IMR-90 (cell line): ENCODE data around the gene SBF2. TPM values are rescaled to one million over a fixed set of nuclear protein-coding genes. Genes with fewer than 3 reads are reported as not detected.

ENCODE experiments used
- ATAC-seq: fragments of 200-7000 bp; cut with Tn5 transposase; 2 replicates; pipeline ENCODE4 v1.9.1; 2020; ENCODE audit warnings: low read depth, mild to moderate bottlenecking, moderate library complexity
- BruUV-seq: library from RNA; stranded (reverse); fragments of 400-500 nt; replicated peaks from 2 replicates; lab custom pipeline; 2021; lab: Mats Ljungman, UMichigan
- CTCF ChIA-PET: fragments of 300-600 bp; formaldehyde crosslinking; extraction: SDS; loops from one replicate; lab custom pipeline; 2021; ENCODE audit warnings: antibody characterized with exemption; lab: Yijun Ruan, JAX
- POLR2A ChIA-PET: fragments of 300-600 bp; sonication (Branson Sonifier 250); formaldehyde crosslinking; loops from one replicate; lab custom pipeline; 2022; ENCODE audit warnings: antibody characterized with exemption; ENCODE audit not compliant: unreplicated experiment; lab: Charles Lee
- DNase-seq: peaks from one replicate; pipeline ENCODE4 v3.0.0; 2013
- H2AFZ ChIP-seq: replicated peaks from 2 replicates; pipeline ENCODE3; 2013; ENCODE audit warnings: low read length, mild to moderate bottlenecking; ENCODE audit not compliant: poor library complexity
- H2AK5ac ChIP-seq: 2 replicates; pipeline ENCODE4 v1.6.1; 2013; ENCODE audit warnings: low read depth, low read length, inconsistent platforms
- H2AK9ac ChIP-seq: replicated peaks from 2 replicates; pipeline ENCODE3; 2013; ENCODE audit warnings: mild to moderate bottlenecking, low read depth, low read length, moderate library complexity; ENCODE audit not compliant: poor library complexity
- H2BK120ac ChIP-seq: 2 replicates; pipeline ENCODE4 v1.6.1; 2013; ENCODE audit warnings: low read depth, low read length, inconsistent platforms
- H2BK15ac ChIP-seq: 3 replicates; pipeline ENCODE4 v1.6.1; 2013; ENCODE audit warnings: low read depth, low read length, inconsistent platforms
- H2BK20ac ChIP-seq: 2 replicates; pipeline ENCODE4 v1.6.1; 2013; ENCODE audit warnings: low read depth, mild to moderate bottlenecking, inconsistent platforms, low read length, moderate library complexity
- H2BK5ac ChIP-seq: 2 replicates; pipeline ENCODE4 v1.6.1; 2013; ENCODE audit warnings: mild to moderate bottlenecking, low read depth, low read length, inconsistent platforms; ENCODE audit not compliant: poor library complexity, severe bottlenecking
- H3K14ac ChIP-seq: replicated peaks from 2 replicates; pipeline ENCODE4 v1.6.1; 2013; ENCODE audit warnings: low read depth, low read length, inconsistent platforms
- H3K18ac ChIP-seq: 2 replicates; pipeline ENCODE4 v1.6.1; 2013; ENCODE audit warnings: low read depth, low read length, control low read depth
- H3K23ac ChIP-seq: 2 replicates; pipeline ENCODE4 v1.6.1; 2013; ENCODE audit warnings: low read depth, low read length, inconsistent platforms
- H3K27ac ChIP-seq: 2 replicates; pipeline ENCODE4 v1.5.1; 2013; ENCODE audit warnings: mild to moderate bottlenecking, control low read depth, low read length; ENCODE audit not compliant: insufficient read depth
- H3K27me3 ChIP-seq: 2 replicates; pipeline ENCODE4 v1.6.1; 2013; ENCODE audit warnings: low read length; ENCODE audit not compliant: control insufficient read depth, insufficient read depth
- H3K36me3 ChIP-seq: 2 replicates; pipeline ENCODE4 v1.6.1; 2013; ENCODE audit warnings: low read length, mixed read lengths; ENCODE audit not compliant: control insufficient read depth, insufficient read depth
- H3K4ac ChIP-seq: 2 replicates; pipeline ENCODE4 v1.6.1; 2013; ENCODE audit warnings: low read depth, low read length, inconsistent platforms
- H3K4me1 ChIP-seq: 2 replicates; pipeline ENCODE4 v1.6.1; 2013; ENCODE audit warnings: low read length, mixed read lengths; ENCODE audit not compliant: control insufficient read depth, insufficient read depth
- H3K4me2 ChIP-seq: 2 replicates; pipeline ENCODE4 v1.6.1; 2013; ENCODE audit warnings: low read depth, mild to moderate bottlenecking, control low read depth, low read length, moderate library complexity
- H3K4me3 ChIP-seq: 2 replicates; pipeline ENCODE4 v1.5.1; 2013; ENCODE audit warnings: low read depth, mild to moderate bottlenecking, control low read depth, low read length, moderate library complexity; ENCODE audit not compliant: insufficient read depth
- H3K56ac ChIP-seq: 2 replicates; pipeline ENCODE4 v1.6.1; 2013; ENCODE audit warnings: low read length, inconsistent platforms; ENCODE audit not compliant: insufficient read depth; ENCODE audit errors: extremely low read depth
- H3K79me1 ChIP-seq, 2 experiments: 2 replicates each; pipeline ENCODE4 v1.6.1; 2013; ENCODE audit warnings: low read length in 2 of 2, inconsistent platforms in 1 of 2, low read depth in 1 of 2
- H3K9ac ChIP-seq: 2 replicates; pipeline ENCODE4 v1.6.1; 2013; ENCODE audit warnings: low read depth, low read length, control low read depth
- H3K9me1 ChIP-seq: 2 replicates; pipeline ENCODE4 v1.6.1; 2013; ENCODE audit warnings: low read length, inconsistent platforms; ENCODE audit not compliant: insufficient read depth
- H3K9me3 ChIP-seq: 2 replicates; pipeline ENCODE4 v1.6.1; 2013; ENCODE audit warnings: low read length; ENCODE audit not compliant: control insufficient read depth, insufficient read depth
- H4K20me1 ChIP-seq: 2 replicates; pipeline ENCODE4 v1.6.1; 2013; ENCODE audit warnings: low read length, inconsistent platforms; ENCODE audit not compliant: insufficient read depth
- H4K5ac ChIP-seq: 2 replicates; pipeline ENCODE4 v1.6.1; 2013; ENCODE audit warnings: mild to moderate bottlenecking, low read depth, low read length, control low read depth
- H4K8ac ChIP-seq, 2 experiments: 2 replicates each; pipeline ENCODE4 v1.6.1; 2013; ENCODE audit warnings: low read depth in 2 of 2, low read length in 2 of 2, control low read depth in 1 of 2, inconsistent platforms in 1 of 2
- H4K91ac ChIP-seq: 2 replicates; pipeline ENCODE4 v1.6.1; 2013; ENCODE audit warnings: low read depth, low read length, inconsistent platforms; ENCODE audit not compliant: insufficient read depth
- BHLHE40 ChIP-seq: fragments of 150-350 bp; IDR thresholded peaks from 2 replicates; pipeline ENCODE4 v1.6.1; 2016; ENCODE audit warnings: mild to moderate bottlenecking, low read depth, low read length
- CEBPB ChIP-seq: IDR thresholded peaks from 2 replicates; pipeline ENCODE4 v1.6.1; 2012; ENCODE audit warnings: low read depth, low read length, improper control_type of control experiment
- CHD1 ChIP-seq: IDR thresholded peaks from 2 replicates; pipeline ENCODE4 v1.6.1; 2012; ENCODE audit warnings: low read depth, low read length, improper control_type of control experiment
- FOS ChIP-seq: fragments of 150-350 bp; IDR thresholded peaks from 2 replicates; pipeline ENCODE4 v1.6.1; 2016; ENCODE audit warnings: low read depth, low read length
- MAFK ChIP-seq: IDR thresholded peaks from 2 replicates; pipeline ENCODE4 v1.6.1; 2012; ENCODE audit warnings: low read depth, low read length, improper control_type of control experiment
- MAZ ChIP-seq: IDR thresholded peaks from 2 replicates; pipeline ENCODE4 v1.6.1; 2012; ENCODE audit warnings: low read depth, mild to moderate bottlenecking, low read length, improper control_type of control experiment, moderate library complexity, borderline replicate concordance
- MXI1 ChIP-seq: IDR thresholded peaks from 2 replicates; pipeline ENCODE4 v1.6.1; 2012; ENCODE audit warnings: low read depth, mild to moderate bottlenecking, low read length, moderate library complexity, borderline replicate concordance
- NFE2L2 ChIP-seq: fragments of 150-350 bp; IDR thresholded peaks from 2 replicates; pipeline ENCODE4 v1.6.1; 2016; ENCODE audit warnings: low read depth, mild to moderate bottlenecking, low read length
- POLR2A ChIP-seq: IDR thresholded peaks from 2 replicates; pipeline ENCODE4 v1.6.1; 2012; ENCODE audit warnings: mild to moderate bottlenecking, low read depth, low read length
- RAD21 ChIP-seq: IDR thresholded peaks from 2 replicates; pipeline ENCODE4 v1.6.1; 2012; ENCODE audit warnings: low read length, improper control_type of control experiment
- RCOR1 ChIP-seq: IDR thresholded peaks from 2 replicates; pipeline ENCODE4 v1.6.1; 2012; ENCODE audit warnings: mild to moderate bottlenecking, low read length, improper control_type of control experiment; ENCODE audit not compliant: insufficient replicate concordance
- RFX5 ChIP-seq: IDR thresholded peaks from 2 replicates; pipeline ENCODE4 v1.8.0; 2012; ENCODE audit warnings: low read depth, mild to moderate bottlenecking, low read length, moderate library complexity
- SMC3 ChIP-seq: fragments of 150-350 bp; IDR thresholded peaks from 2 replicates; pipeline ENCODE4 v1.6.1; 2016; ENCODE audit warnings: low read depth, mild to moderate bottlenecking, antibody characterized with exemption, low read length, moderate library complexity
- WGBS, 2 experiments: methylation state at CpG; one replicate each; pipeline versions ENCODE4 v1.1.5 to v1.1.7; 2013; ENCODE audit warnings: missing lambda C conversion rate in 2 of 2; ENCODE audit not compliant: insufficient read length in 1 of 2; ENCODE audit errors: extremely low coverage in 2 of 2; 5-methylcytosine and 5-hydroxymethylcytosine counted together
- dilution Hi-C: fragments of 300-500 bp; cut with HindIII; formaldehyde crosslinking; loops from one replicate; pipeline ENCODE4 v1.14.3; 2018; ENCODE audit warnings: low sequenced_read_pairs; ENCODE audit not compliant: unreplicated experiment
- in situ Hi-C: fragments of 300-500 bp; cut with MboI; formaldehyde crosslinking; loops from 3 replicates; pipeline ENCODE4 v1.14.3; 2019; ENCODE audit warnings: low sequenced_read_pairs, inconsistent platforms, mixed read lengths
- intact Hi-C: fragments of 100-400 bp; cut with micrococcal nuclease; formaldehyde crosslinking; loops from 2 replicates; pipeline ENCODE4 v1.10.0; 2022
- polyA plus RNA-seq, 3 experiments: library from polyadenylated mRNA; depleted of rRNA; stranded (reverse); fragments of >200 nt; gene quantifications; 2 replicates each; pipeline ENCODE4 v1.2.3, GENCODE V29; 2012; ENCODE audit warnings: low replicate concordance in 1 of 3
- total RNA-seq: library from RNA; depleted of rRNA; stranded (reverse); fragments of >200 nt; gene quantifications from 2 replicates; pipeline ENCODE4 v1.2.3, GENCODE V29; 2012
- TF ChIP-seq, protein P1 (sequence below): fragments of 150-350 bp; IDR thresholded peaks from 2 replicates; pipeline ENCODE4 v1.6.1; 2016; ENCODE audit warnings: low read depth, mild to moderate bottlenecking, low read length, moderate library complexity, borderline replicate concordance
- TF ChIP-seq, protein P2 (sequence below): conservative IDR thresholded peaks from 2 replicates; pipeline ENCODE4 v1.5.1; 2012; ENCODE audit warnings: mild to moderate bottlenecking, low read depth, low read length, improper control_type of control experiment
- TF ChIP-seq, protein P3 (sequence below): fragments of 150-350 bp; IDR thresholded peaks from 2 replicates; pipeline ENCODE4 v1.6.1; 2017; ENCODE audit warnings: mild to moderate bottlenecking, antibody characterized with exemption, low read length, low read depth

SBF2 gene
- total and polyA plus RNA-seq, 2 of the 4 experiments (the other 2 are of a cell fraction) = 23.8 to 51.8 TPM

DNA sequence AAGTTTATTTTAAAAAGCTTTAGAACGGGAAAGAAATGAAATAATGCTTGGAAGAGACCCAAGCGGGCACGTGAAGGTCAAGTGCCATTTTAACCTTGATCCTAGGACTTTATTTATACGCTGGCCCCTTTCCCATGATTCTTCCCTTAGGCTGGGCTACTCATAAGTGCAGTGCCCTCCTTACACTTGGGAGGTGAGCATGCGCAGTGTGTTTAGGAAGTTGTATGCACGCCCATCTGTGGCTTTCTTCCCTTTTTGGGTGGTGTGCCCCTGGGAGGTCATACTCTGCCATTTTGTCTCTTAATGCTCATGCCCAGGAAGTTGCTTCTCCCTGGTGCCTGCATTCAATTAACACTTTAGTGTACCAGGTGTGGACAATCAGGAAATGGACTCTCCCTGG is 390.4 kb downstream of the SBF2 start:
- no peaks in the 10 kb centered on the region for H3K9me3 ChIP-seq
- peak overlapping the region; percentile 44 for H2AK9ac ChIP-seq
- peak overlapping the region; percentile 96 for H2BK120ac ChIP-seq
- DNase-seq = no peak
- H2AFZ ChIP-seq = no peak overlapping the region
- no CpG with 5 or more reads among the region's 6 CpGs for WGBS, 2 experiments
- BruUV-seq = no TSS peak
- peak overlapping the region; percentile 87 for H3K4ac ChIP-seq
- H3K56ac ChIP-seq = no peak overlapping the region
- peak overlapping the region; percentile 28 to 64 for H4K8ac ChIP-seq
- peak overlapping the region; percentile 85 for H2BK20ac ChIP-seq
- peak overlapping the region; percentile 38 for H3K14ac ChIP-seq
- intact Hi-C loops (no loop called here), in situ Hi-C loops (no loop called here), dilution Hi-C loops (no loop called here)
- peak overlapping the region; percentile 37; the same call in 2 of the 3 replicates for H2BK15ac ChIP-seq
- TF ChIP-seq, protein P1, sequence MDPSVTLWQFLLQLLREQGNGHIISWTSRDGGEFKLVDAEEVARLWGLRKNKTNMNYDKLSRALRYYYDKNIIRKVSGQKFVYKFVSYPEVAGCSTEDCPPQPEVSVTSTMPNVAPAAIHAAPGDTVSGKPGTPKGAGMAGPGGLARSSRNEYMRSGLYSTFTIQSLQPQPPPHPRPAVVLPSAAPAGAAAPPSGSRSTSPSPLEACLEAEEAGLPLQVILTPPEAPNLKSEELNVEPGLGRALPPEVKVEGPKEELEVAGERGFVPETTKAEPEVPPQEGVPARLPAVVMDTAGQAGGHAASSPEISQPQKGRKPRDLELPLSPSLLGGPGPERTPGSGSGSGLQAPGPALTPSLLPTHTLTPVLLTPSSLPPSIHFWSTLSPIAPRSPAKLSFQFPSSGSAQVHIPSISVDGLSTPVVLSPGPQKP = no peak
- TF ChIP-seq RAD21 (no peak), SMC3 (no peak), RFX5 (no peak), FOS (no peak), BHLHE40 (no peak), MAFK (no peak), MAZ (no peak), MXI1 (no peak), NFE2L2 (no peak), CHD1 (no peak), POLR2A (no peak), CEBPB (no peak), RCOR1 (no peak)
- TF ChIP-seq, protein P2, sequence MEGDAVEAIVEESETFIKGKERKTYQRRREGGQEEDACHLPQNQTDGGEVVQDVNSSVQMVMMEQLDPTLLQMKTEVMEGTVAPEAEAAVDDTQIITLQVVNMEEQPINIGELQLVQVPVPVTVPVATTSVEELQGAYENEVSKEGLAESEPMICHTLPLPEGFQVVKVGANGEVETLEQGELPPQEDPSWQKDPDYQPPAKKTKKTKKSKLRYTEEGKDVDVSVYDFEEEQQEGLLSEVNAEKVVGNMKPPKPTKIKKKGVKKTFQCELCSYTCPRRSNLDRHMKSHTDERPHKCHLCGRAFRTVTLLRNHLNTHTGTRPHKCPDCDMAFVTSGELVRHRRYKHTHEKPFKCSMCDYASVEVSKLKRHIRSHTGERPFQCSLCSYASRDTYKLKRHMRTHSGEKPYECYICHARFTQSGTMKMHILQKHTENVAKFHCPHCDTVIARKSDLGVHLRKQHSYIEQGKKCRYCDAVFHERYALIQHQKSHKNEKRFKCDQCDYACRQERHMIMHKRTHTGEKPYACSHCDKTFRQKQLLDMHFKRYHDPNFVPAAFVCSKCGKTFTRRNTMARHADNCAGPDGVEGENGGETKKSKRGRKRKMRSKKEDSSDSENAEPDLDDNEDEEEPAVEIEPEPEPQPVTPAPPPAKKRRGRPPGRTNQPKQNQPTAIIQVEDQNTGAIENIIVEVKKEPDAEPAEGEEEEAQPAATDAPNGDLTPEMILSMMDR = no peak
- TF ChIP-seq, protein P3, sequence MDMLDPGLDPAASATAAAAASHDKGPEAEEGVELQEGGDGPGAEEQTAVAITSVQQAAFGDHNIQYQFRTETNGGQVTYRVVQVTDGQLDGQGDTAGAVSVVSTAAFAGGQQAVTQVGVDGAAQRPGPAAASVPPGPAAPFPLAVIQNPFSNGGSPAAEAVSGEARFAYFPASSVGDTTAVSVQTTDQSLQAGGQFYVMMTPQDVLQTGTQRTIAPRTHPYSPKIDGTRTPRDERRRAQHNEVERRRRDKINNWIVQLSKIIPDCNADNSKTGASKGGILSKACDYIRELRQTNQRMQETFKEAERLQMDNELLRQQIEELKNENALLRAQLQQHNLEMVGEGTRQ = no peak
- H2AK5ac ChIP-seq = peak overlapping the region; percentile 95
- H4K91ac ChIP-seq = peak overlapping the region; percentile 91
- H3K4me3 ChIP-seq = no peak overlapping the region
- ChIA-PET CTCF (interaction anchor here (0.6 to 1.1 kb wide), 2 partner anchors 15 to 70 kb away, joined by 3 to 4 read pairs; no protein-coding TSS in a partner anchor), POLR2A (no interaction called here)
- H4K5ac ChIP-seq = peak overlapping the region; percentile 26
- H3K9me1 ChIP-seq = peaks cover 10% of the 10 kb centered on the region
- ATAC-seq = no peak
- no peaks in the 10 kb centered on the region for H4K20me1 ChIP-seq
- H3K79me1 ChIP-seq = peaks cover 24 to 30% of the 10 kb centered on the region in 2 experiments
- peak overlapping the region; percentile 35 for H3K18ac ChIP-seq
- H3K4me1 ChIP-seq = peaks cover 10% of the 10 kb centered on the region
- H3K27me3 ChIP-seq = no peaks in the 10 kb centered on the region
- peak overlapping the region; percentile 100 for H2BK5ac ChIP-seq
- peak overlapping the region; percentile 51; the same call in 1 of the 2 replicates for H3K27ac ChIP-seq
- H3K9ac ChIP-seq = no peak overlapping the region
- H3K23ac ChIP-seq = peak overlapping the region; percentile 72; the same call in 1 of the 2 replicates
- H3K36me3 ChIP-seq = no peaks in the 10 kb centered on the region
- no peak overlapping the region for H3K4me2 ChIP-seq
